B cell (primary cell): ENCODE results near the gene DNAJB5. TPM values are rescaled to one million over a fixed set of nuclear protein-coding genes. Genes with fewer than 3 reads are reported as not detected.

ENCODE experiments used
- ATAC-seq: fragments of 200-7000 bp; cut with Tn5 transposase; one replicate; pipeline ENCODE4 v1.10.0; 2021; ENCODE audit warnings: low read depth, mild to moderate bottlenecking, moderate number of reproducible peaks, moderate library complexity
- CTCF ChIA-PET: fragments of 350-600 bp; sonication (Branson Sonifier 250); formaldehyde crosslinking; loops from one replicate; lab custom pipeline; 2021; ENCODE audit warnings: antibody characterized with exemption, inconsistent platforms; lab: Charles Lee
- POLR2A ChIA-PET: fragments of 350-600 bp; sonication (Branson Sonifier 250); formaldehyde crosslinking; loops from one replicate; lab custom pipeline; 2021; ENCODE audit warnings: antibody characterized with exemption; lab: Charles Lee
- DNase-seq: peaks from one replicate; pipeline ENCODE4 v3.0.0; 2013
- H2AFZ ChIP-seq: 2 replicates; pipeline ENCODE4 v1.6.1; 2012; ENCODE audit warnings: mild to moderate bottlenecking, low read depth, low read length; ENCODE audit not compliant: insufficient read depth, poor library complexity, severe bottlenecking
- H3K27ac ChIP-seq, 2 donors: 1 replicate in 1 of 2; 2 replicates in 1 of 2; pipeline ENCODE4 v1.5.1; 2012 to 2013; ENCODE audit warnings: low read length in 2 of 2, mild to moderate bottlenecking in 2 of 2, moderate library complexity in 1 of 2
- H3K27me3 ChIP-seq, 4 experiments: fragments of 200-600 bp in 1 of 4; sonication (generic) in 1 of 4; replicated peaks in 1 of 4; 1 replicate in 2 of 4; 2 replicates in 2 of 4; pipeline versions ENCODE4 v1.6.1 to v1.7.0; 2013 to 2016; ENCODE audit warnings: low read length in 3 of 4, mild to moderate bottlenecking in 2 of 4, mixed read lengths in 1 of 4, moderate library complexity in 1 of 4; ENCODE audit not compliant: insufficient read depth in 4 of 4, control insufficient read depth in 3 of 4; ENCODE audit errors: control extremely low read depth in 1 of 4
- H3K36me3 ChIP-seq, 2 experiments: replicated peaks in 1 of 2; 1 replicate in 1 of 2; 2 replicates in 1 of 2; pipeline versions ENCODE4 v1.6.1 to v1.7.1; 2013; ENCODE audit warnings: low read length in 1 of 2; ENCODE audit not compliant: insufficient read depth in 2 of 2, control insufficient read depth in 1 of 2; ENCODE audit errors: control extremely low read depth in 1 of 2, extremely low read depth in 1 of 2
- H3K4me1 ChIP-seq, 2 donors: fragments of 200-600 bp in 1 of 2; sonication (generic) in 1 of 2; 1 replicate in 1 of 2; 2 replicates in 1 of 2; pipeline versions ENCODE4 v1.5.1 to v1.6.1; 2013 to 2017; ENCODE audit warnings: low read length in 2 of 2; ENCODE audit not compliant: control insufficient read depth in 2 of 2, insufficient read depth in 2 of 2
- H3K4me2 ChIP-seq: replicated peaks from 2 replicates; pipeline ENCODE3; 2012; ENCODE audit warnings: mild to moderate bottlenecking, low read depth, low read length; ENCODE audit not compliant: poor library complexity, severe bottlenecking
- H3K4me3 ChIP-seq, 5 experiments: fragments of 200-600 bp in 1 of 5; sonication (generic) in 1 of 5; 1 replicate in 3 of 5; 2 replicates in 2 of 5; pipeline versions ENCODE4 v1.5.1 to v1.7.0; 2011 to 2016; ENCODE audit warnings: low read length in 4 of 5, mild to moderate bottlenecking in 4 of 5, low read depth in 2 of 5, control low read depth in 1 of 5, moderate library complexity in 1 of 5; ENCODE audit not compliant: insufficient read depth in 1 of 5; ENCODE audit errors: control extremely low read depth in 1 of 5, extremely low read depth in 1 of 5
- H3K79me2 ChIP-seq: fragments of 200-600 bp; sonication (generic); one replicate; pipeline ENCODE4 v1.6.0; 2016; ENCODE audit warnings: low read length; ENCODE audit not compliant: control insufficient read depth, insufficient read depth
- H3K9ac ChIP-seq: fragments of 200-600 bp; sonication (generic); 2 replicates; pipeline ENCODE4 v1.6.1; 2017; ENCODE audit warnings: mild to moderate bottlenecking, low read length, moderate library complexity
- H3K9me3 ChIP-seq, 3 donors: one replicate each; pipeline versions ENCODE4 v1.6.1 to v1.7.1; 2013; ENCODE audit warnings: low read length in 2 of 3; ENCODE audit not compliant: control insufficient read depth in 2 of 3, insufficient read depth in 1 of 3; ENCODE audit errors: control extremely low read depth in 1 of 3
- H4K20me1 ChIP-seq: 2 replicates; pipeline ENCODE4 v1.6.0; 2012; ENCODE audit warnings: mild to moderate bottlenecking, low read length; ENCODE audit not compliant: insufficient read depth, control insufficient read depth, poor library complexity, severe bottlenecking
- H3K27ac Mint-ChIP-seq: one replicate; pipeline ENCODE4 v1.8.0; 2021; ENCODE audit warnings: mixed read lengths
- H3K27me3 Mint-ChIP-seq: one replicate; pipeline ENCODE4 v1.8.0; 2021; ENCODE audit warnings: mixed read lengths
- H3K4me1 Mint-ChIP-seq: one replicate; pipeline ENCODE4 v1.8.0; 2021; ENCODE audit warnings: mixed read lengths
- H3K4me3 Mint-ChIP-seq: one replicate; pipeline ENCODE4 v1.8.0; 2021; ENCODE audit warnings: mixed read lengths
- H3K9me3 Mint-ChIP-seq: one replicate; pipeline ENCODE4 v1.8.0; 2022; ENCODE audit warnings: mixed read lengths; ENCODE audit not compliant: insufficient read depth
- CTCF ChIP-seq: fragments of 200-600 bp; IDR thresholded peaks from one replicate; pipeline ENCODE4 v1.8.0; 2022; ENCODE audit warnings: antibody characterized with exemption, mild to moderate bottlenecking
- EZH2 ChIP-seq: IDR thresholded peaks from 2 replicates; pipeline ENCODE4 v1.6.1; 2012; ENCODE audit warnings: borderline replicate concordance, low read depth, mild to moderate bottlenecking, moderate library complexity, low read length; ENCODE audit not compliant: insufficient read depth, poor library complexity, severe bottlenecking
- WGBS: methylation state at CpG from one replicate; pipeline ENCODE4 v1.1.5; 2013; ENCODE audit warnings: missing lambda C conversion rate; ENCODE audit not compliant: insufficient coverage; 5-methylcytosine and 5-hydroxymethylcytosine counted together
- intact Hi-C: fragments of 100-400 bp; cut with micrococcal nuclease; formaldehyde crosslinking; loops from one replicate; pipeline ENCODE4 v1.10.0; 2022
- polyA plus RNA-seq: library from polyadenylated mRNA; depleted of rRNA; stranded (reverse); fragments of >200 nt; gene quantifications from 2 replicates; pipeline ENCODE4 v1.2.3, GENCODE V29; 2012
- total RNA-seq, 2 donors: library from RNA; stranded (reverse); fragments of 120-200 nt in 1 of 2; gene quantifications; 1 replicate in 1 of 2; 2 replicates in 1 of 2; pipeline versions ENCODE4 v1.2.3 to v1.2.4, GENCODE V29; 2013 to 2022

DNAJB5 gene
- total and polyA plus RNA-seq, 2 donors (not counting 1 experiment from before 2014, with no cell fraction given) = 0.94 to 2.4 TPM

DNA sequence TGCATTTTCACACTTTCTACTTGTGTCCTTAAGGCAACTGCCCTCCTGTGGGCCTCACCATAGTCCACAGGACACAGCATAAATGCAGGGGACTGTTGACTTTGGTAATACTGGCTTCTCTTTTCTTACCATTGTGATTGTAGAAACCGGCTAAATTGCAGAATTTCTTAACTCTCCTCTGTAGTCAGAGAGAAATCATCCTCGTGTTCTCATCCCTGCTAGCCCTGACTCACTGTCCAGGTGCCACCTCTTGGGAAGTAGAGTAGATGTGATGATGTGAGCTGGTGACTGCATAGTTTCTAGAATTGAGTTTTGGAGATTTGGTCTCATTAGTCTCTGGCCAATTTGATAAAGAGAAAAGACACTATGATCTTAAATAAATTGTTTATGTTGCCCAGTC lies 26.0 kb upstream of the DNAJB5 start:
- Histone ChIP-seq H3K9ac (no peak overlapping the region), H3K4me2 (no peak overlapping the region), H3K4me3 (no peak overlapping the region), H3K36me3 (no peaks in the 10 kb centered on the region), H3K27me3 (peaks cover 0 to 60% (median 51%) of the 10 kb centered on the region in 4 experiments), H2AFZ (no peak overlapping the region), H3K79me2 (no peaks in the 10 kb centered on the region), H3K9me3 (peaks cover 0 to 5% (median 0%) of the 10 kb centered on the region in 3 donors), H3K27ac (no peak overlapping the region), H3K4me1 (peaks cover under 1 to 2% of the 10 kb centered on the region in 2 donors), H4K20me1 (no peaks in the 10 kb centered on the region)
- no peaks in the 10 kb centered on the region for H3K9me3 Mint-ChIP-seq
- ChIA-PET POLR2A (no interaction called here), CTCF (no interaction called here)
- TF ChIP-seq EZH2 (no peak), CTCF (no peak)
- H3K4me1 Mint-ChIP-seq = no peaks in the 10 kb centered on the region
- DNase-seq (no peak), ATAC-seq (no peak)
- peaks cover 72% of the 10 kb centered on the region for H3K27me3 Mint-ChIP-seq
- 100% methylated on average over 1 of the region's 2 CpGs for WGBS
- no peak overlapping the region for H3K4me3 Mint-ChIP-seq
- H3K27ac Mint-ChIP-seq = no peak overlapping the region
- intact Hi-C loops = no loop called here

- ATAC-seq = no peak
- TF ChIP-seq CTCF = no peak
- TF ChIP-seq EZH2 = no peak
- no peak overlapping the region for H3K27ac Mint-ChIP-seq
- Histone ChIP-seq H3K27me3 (peaks cover 0 to 52% (median 42%) of the 10 kb centered on the region in 4 experiments), H2AFZ (no peak overlapping the region), H3K4me1 (no peaks in the 10 kb centered on the region), H3K4me3 (no peak overlapping the region), H3K36me3 (no peaks in the 10 kb centered on the region), H4K20me1 (no peaks in the 10 kb centered on the region), H3K9me3 (no peaks in the 10 kb centered on the region), H3K79me2 (no peaks in the 10 kb centered on the region), H3K27ac (no peak overlapping the region), H3K4me2 (no peak overlapping the region), H3K9ac (no peak overlapping the region)
- ChIA-PET CTCF (no interaction called here), POLR2A (no interaction called here)
- 87% methylated on average over 3 of the region's 3 CpGs for WGBS
- peaks cover 69% of the 10 kb centered on the region for H3K27me3 Mint-ChIP-seq
- H3K4me3 Mint-ChIP-seq = no peak overlapping the region
- intact Hi-C loops = no loop called here
- no peak for DNase-seq
- H3K9me3 Mint-ChIP-seq = no peaks in the 10 kb centered on the region
- H3K4me1 Mint-ChIP-seq = no peaks in the 10 kb centered on the region
Measured at GRCh38 chr9:34964458-34964857, 25.1 kb upstream of the DNAJB5 start.
